ENCODE data around the gene MAMSTR. TPM values are rescaled to one million over a fixed set of nuclear protein-coding genes. Genes with fewer than 3 reads are reported as not detected.
A peak's percentile ranks its signal among the peaks of the same experiment; 100 is the strongest.
"Not testable (repeated sequence)": the region's sequence is repeated elsewhere in the genome, so short reads cannot be mapped to it uniquely, and the experiment has no call there.

MAMSTR gene
- 3.0 TPM for polyA plus RNA-seq (2013, experiment 1 of 2; ENCODE audit: insufficient read length)
- 1.7 TPM for polyA plus RNA-seq (2013, experiment 2 of 2; ENCODE audit: insufficient read length)

- DNase-seq = no peak
These were observed at the start of gene MAMSTR for GRCh38 chr19:48719263-48720171. TSS of gene MAMSTR (minus strand) at chr19:48719725. CDS start at chr19:48719031, 694 bp downstream.

- no peak for DNase-seq
These were observed 49.6 kb upstream of the MAMSTR start for GRCh38 chr19:48768994-48769713.

GRCh38 chr19:48768171-48768753 is 48.7 kb upstream of the MAMSTR start:
- not testable (repeated sequence) for DNase-seq

- not testable (repeated sequence) for DNase-seq
These were observed 46.3 kb upstream of the MAMSTR start for GRCh38 chr19:48765816-48766215.

GRCh38 chr19:48760504-48761205 is 41.1 kb upstream of the MAMSTR start:
- DNase-seq = no peak

- no peak for DNase-seq
These were observed 38.2 kb upstream of the MAMSTR start for GRCh38 chr19:48757741-48758144.

- DNase-seq = no peak
These were observed 37.7 kb upstream of the MAMSTR start for GRCh38 chr19:48757089-48757675.

- no peak for DNase-seq
These were observed 37.2 kb upstream of the MAMSTR start for GRCh38 chr19:48756686-48757085.

- no peak for DNase-seq
These were observed 36.7 kb upstream of the MAMSTR start for GRCh38 chr19:48756212-48756611.

GRCh38 chr19:48755787-48756186 is 36.3 kb upstream of the MAMSTR start:
- no peak for DNase-seq

- no peak for DNase-seq
These were observed 35.6 kb upstream of the MAMSTR start, which contains the start of gene FGF21 for GRCh38 chr19:48755084-48755641. TSS of gene FGF21 (plus strand) at chr19:48755524. CDS start at chr19:48756237, 713 bp downstream.

GRCh38 chr19:48752496-48753365 is 33.2 kb upstream of the MAMSTR start, which contains the start of gene FUT1:
TSS of gene FUT1 (minus strand) at chr19:48752641. CDS start at chr19:48751281, 1,360 bp downstream.
- DNase-seq = peak; percentile 46

GRCh38 chr19:48751845-48752495 is 32.4 kb upstream of the MAMSTR start:
- no peak for DNase-seq

- DNase-seq = no peak
These were observed 31.4 kb upstream of the MAMSTR start for GRCh38 chr19:48750771-48751504.

- DNase-seq = no peak
These were observed 30.8 kb upstream of the MAMSTR start for GRCh38 chr19:48750351-48750750.

GRCh38 chr19:48749571-48750198 is 30.2 kb upstream of the MAMSTR start:
- DNase-seq = no peak

- peak; percentile 91 for DNase-seq
These were observed 27.4 kb upstream of the MAMSTR start, which contains the start of gene IZUMO1 for GRCh38 chr19:48746738-48747575. TSS of gene IZUMO1 (minus strand) at chr19:48746909. CDS start at chr19:48745859, 1,050 bp downstream.
